ENCODE results near the gene TMEM82.

- TF ChIP-seq CTCF (optimal IDR thresholded peaks at IDR 0.05 in 1 of 3, IDR thresholded peaks at IDR 0.05 in 1 of 3, conservative IDR thresholded peaks at IDR 0.05 in 1 of 3; ENCODE audit: extremely low read depth in 1 of 3, insufficient read depth in 2 of 3, low read length in 3 of 3) (no peak), EZH2 (IDR thresholded peaks at IDR 0.05; ENCODE audit: low read length) (no peak)
These were observed 45.3 kb upstream of the TMEM82 start for GRCh38 chr1:15696956-15697521.

All from keratinocyte (primary cell).